Iris pigment epithelial cell (primary cell): ENCODE data around the gene BCAR3.
"Not testable (repeated sequence)": the region's sequence is repeated elsewhere in the genome, so short reads cannot be mapped to it uniquely, and the experiment has no call there.

Experiments used
- DNase-seq: peaks from one replicate; pipeline ENCODE4 v3.0.0-alpha.2; 2011; ENCODE audit warnings: low read depth

BCAR3 gene

GRCh38 chr1:93687542-93687941 lies 5.9 kb upstream of the BCAR3 start:
- DNase-seq: no peak

GRCh38 chr1:93686504-93687250 lies 5.0 kb upstream of the BCAR3 start:
- no peak for DNase-seq

GRCh38 chr1:93685918-93686317 lies 4.3 kb upstream of the BCAR3 start:
- no peak for DNase-seq

- DNase-seq: no peak
These were observed 1.6 kb upstream of the BCAR3 start for GRCh38 chr1:93683234-93683633.

- DNase-seq: no peak
These were observed 364 bp upstream of the BCAR3 start for GRCh38 chr1:93681989-93682412.

- DNase-seq: peak; percentile 94
These were observed 1.1 kb downstream of the BCAR3 start for GRCh38 chr1:93680420-93681100.

- DNase-seq: peak; percentile 91
These were observed 1.6 kb downstream of the BCAR3 start for GRCh38 chr1:93680076-93680419.

GRCh38 chr1:93679546-93679945 lies 2.1 kb downstream of the BCAR3 start:
- peak; percentile 53 for DNase-seq

- no peak for DNase-seq
These were observed 2.6 kb downstream of the BCAR3 start for GRCh38 chr1:93678946-93679480.

- no peak for DNase-seq
These were observed 3.1 kb downstream of the BCAR3 start for GRCh38 chr1:93678491-93678890.

- DNase-seq: no peak
These were observed 3.9 kb downstream of the BCAR3 start for GRCh38 chr1:93677729-93678128.

GRCh38 chr1:93676427-93676826 lies 5.2 kb downstream of the BCAR3 start:
- peak; percentile 89 for DNase-seq

- DNase-seq: no peak
These were observed 5.7 kb downstream of the BCAR3 start for GRCh38 chr1:93675931-93676330.

- no peak for DNase-seq
These were observed 6.4 kb downstream of the BCAR3 start for GRCh38 chr1:93675271-93675670.

- DNase-seq: not testable (repeated sequence)
These were observed 7.6 kb downstream of the BCAR3 start for GRCh38 chr1:93674071-93674470.

GRCh38 chr1:93673163-93673829 lies 8.3 kb downstream of the BCAR3 start:
- peak; percentile 80 for DNase-seq

- no peak for DNase-seq
These were observed 9.0 kb downstream of the BCAR3 start for GRCh38 chr1:93672477-93673162.

- peak; percentile 95 for DNase-seq
These were observed 9.6 kb downstream of the BCAR3 start for GRCh38 chr1:93672069-93672468.

- no peak for DNase-seq
These were observed 10.5 kb downstream of the BCAR3 start for GRCh38 chr1:93671099-93671621.

- peak; percentile 93 for DNase-seq
These were observed 11.5 kb downstream of the BCAR3 start for GRCh38 chr1:93670141-93670540.

- peak; percentile 38 for DNase-seq
These were observed 12.3 kb downstream of the BCAR3 start for GRCh38 chr1:93669369-93669768.

- DNase-seq: no peak
These were observed 12.7 kb downstream of the BCAR3 start for GRCh38 chr1:93668951-93669350.
